ENCODE data around the gene PCDHGA1. TPM values are rescaled to one million over a fixed set of nuclear protein-coding genes. Genes with fewer than 3 reads are reported as not detected.

The PCDHGA1 gene
- polyA plus RNA-seq, 2 of the 4 experiments (the other 2 are of a cell fraction), result 0.32 to 0.71 TPM

DNA sequence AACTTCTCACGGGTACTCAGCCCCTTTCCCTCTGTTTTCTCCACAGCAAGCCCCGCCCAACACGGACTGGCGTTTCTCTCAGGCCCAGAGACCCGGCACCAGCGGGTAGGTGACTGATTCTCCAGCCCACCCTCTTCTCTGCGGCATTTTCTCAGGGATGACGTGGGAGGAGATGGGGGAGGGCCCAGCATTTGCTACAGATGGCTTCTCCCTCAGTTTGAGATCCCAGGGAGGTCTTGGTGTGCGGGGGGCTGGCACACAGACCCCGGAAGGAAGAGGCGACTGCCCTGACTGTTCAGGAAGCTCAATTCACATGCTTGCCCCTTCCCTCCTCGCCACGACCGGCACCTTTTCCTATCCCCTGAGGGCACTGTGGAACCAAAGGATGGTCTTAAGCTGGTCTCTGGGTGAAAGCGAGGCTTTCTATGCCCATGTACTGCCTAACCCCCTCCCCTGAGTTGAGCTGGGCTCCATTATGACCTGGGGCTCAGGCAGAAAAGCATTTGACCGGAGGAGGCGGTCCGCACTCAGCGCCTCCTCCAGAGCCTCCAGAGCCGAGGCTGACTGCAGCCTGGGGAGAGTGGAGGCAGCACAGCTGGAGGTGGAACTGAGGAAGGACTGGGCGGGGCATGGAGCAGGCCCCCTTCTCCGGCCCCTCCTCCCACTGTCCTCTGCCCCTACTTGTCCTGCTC is 164.6 kb downstream of the PCDHGA1 start (continued):
- TF ChIP-seq CHD2 (IDR thresholded peaks at IDR 0.05; ENCODE audit: low read length, partially characterized antibody) (no peak), HOXA7 (CRISPR knock-in tag; IDR thresholded peaks at IDR 0.05) (no peak), HEYL (CRISPR knock-in tag; IDR thresholded peaks at IDR 0.05) (no peak), CHD4 (IDR thresholded peaks at IDR 0.05; ENCODE audit: borderline replicate concordance) (no peak), GATA3 (IDR thresholded peaks at IDR 0.05; ENCODE audit: borderline replicate concordance) (no peak), POLR2AphosphoS2 (conservative IDR thresholded peaks at IDR 0.05; ENCODE audit: low read length) (no peak)
- TF ChIP-seq, protein P1, sequence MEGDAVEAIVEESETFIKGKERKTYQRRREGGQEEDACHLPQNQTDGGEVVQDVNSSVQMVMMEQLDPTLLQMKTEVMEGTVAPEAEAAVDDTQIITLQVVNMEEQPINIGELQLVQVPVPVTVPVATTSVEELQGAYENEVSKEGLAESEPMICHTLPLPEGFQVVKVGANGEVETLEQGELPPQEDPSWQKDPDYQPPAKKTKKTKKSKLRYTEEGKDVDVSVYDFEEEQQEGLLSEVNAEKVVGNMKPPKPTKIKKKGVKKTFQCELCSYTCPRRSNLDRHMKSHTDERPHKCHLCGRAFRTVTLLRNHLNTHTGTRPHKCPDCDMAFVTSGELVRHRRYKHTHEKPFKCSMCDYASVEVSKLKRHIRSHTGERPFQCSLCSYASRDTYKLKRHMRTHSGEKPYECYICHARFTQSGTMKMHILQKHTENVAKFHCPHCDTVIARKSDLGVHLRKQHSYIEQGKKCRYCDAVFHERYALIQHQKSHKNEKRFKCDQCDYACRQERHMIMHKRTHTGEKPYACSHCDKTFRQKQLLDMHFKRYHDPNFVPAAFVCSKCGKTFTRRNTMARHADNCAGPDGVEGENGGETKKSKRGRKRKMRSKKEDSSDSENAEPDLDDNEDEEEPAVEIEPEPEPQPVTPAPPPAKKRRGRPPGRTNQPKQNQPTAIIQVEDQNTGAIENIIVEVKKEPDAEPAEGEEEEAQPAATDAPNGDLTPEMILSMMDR (IDR thresholded peaks at IDR 0.05), result no peak

DNA sequence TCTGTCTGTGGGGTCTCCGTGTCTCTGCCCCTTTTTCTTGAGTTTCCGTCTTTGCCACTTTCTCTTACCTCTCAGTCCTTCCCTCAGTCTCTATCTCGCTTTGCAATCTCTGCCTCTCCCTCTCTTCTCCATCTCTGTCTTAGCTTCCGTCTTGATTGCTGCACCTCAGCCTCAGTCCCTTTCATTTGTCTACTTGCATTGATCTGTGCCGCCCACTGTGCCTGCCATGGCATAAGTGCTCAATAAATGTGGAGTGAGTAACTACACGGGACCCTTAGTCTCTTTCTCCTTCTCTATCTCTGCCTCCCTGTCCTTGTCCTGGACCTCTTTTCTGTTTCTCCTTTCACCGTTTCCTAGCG is 165.1 kb downstream of the PCDHGA1 start:
- POLR2A ChIA-PET, result no interaction called here

DNA sequence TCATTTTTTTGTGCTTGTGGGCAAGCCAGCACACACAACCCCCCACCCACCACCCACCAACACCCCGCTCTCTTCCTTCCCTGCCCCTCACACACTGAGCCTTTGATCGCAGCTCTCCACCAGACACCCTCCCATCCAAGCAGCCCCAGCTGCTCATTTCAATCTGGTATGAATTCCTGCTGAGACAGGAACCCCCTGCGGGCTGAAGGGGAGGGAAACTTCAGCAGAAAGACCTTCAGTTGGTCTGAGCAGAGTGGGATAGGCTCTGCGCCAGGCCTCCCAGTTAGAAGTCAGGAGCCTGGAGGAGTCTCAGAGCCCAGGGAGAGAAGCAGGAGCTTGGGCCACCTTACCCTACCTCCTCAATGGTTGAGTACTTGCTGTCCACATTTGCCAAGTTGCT is 165.7 kb downstream of the PCDHGA1 start:
- TF ChIP-seq, protein P2, sequence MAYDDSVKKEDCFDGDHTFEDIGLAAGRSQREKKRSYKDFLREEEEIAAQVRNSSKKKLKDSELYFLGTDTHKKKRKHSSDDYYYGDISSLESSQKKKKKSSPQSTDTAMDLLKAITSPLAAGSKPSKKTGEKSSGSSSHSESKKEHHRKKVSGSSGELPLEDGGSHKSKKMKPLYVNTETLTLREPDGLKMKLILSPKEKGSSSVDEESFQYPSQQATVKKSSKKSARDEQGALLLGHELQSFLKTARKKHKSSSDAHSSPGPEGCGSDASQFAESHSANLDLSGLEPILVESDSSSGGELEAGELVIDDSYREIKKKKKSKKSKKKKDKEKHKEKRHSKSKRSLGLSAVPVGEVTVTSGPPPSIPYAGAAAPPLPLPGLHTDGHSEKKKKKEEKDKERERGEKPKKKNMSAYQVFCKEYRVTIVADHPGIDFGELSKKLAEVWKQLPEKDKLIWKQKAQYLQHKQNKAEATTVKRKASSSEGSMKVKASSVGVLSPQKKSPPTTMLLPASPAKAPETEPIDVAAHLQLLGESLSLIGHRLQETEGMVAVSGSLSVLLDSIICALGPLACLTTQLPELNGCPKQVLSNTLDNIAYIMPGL (CRISPR knock-in tag; IDR thresholded peaks at IDR 0.05; ENCODE audit: borderline replicate concordance), result no peak
- TF ChIP-seq, protein P3, sequence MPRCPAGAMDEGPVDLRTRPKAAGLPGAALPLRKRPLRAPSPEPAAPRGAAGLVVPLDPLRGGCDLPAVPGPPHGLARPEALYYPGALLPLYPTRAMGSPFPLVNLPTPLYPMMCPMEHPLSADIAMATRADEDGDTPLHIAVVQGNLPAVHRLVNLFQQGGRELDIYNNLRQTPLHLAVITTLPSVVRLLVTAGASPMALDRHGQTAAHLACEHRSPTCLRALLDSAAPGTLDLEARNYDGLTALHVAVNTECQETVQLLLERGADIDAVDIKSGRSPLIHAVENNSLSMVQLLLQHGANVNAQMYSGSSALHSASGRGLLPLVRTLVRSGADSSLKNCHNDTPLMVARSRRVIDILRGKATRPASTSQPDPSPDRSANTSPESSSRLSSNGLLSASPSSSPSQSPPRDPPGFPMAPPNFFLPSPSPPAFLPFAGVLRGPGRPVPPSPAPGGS (IDR thresholded peaks at IDR 0.05), result no peak
- TF ChIP-seq CBX2 (IDR thresholded peaks at IDR 0.05; ENCODE audit: borderline replicate concordance, low read depth), result no peak
- TF ChIP-seq KDM5A (IDR thresholded peaks at IDR 0.05), result no peak
- no peak for TF ChIP-seq FOSB (CRISPR knock-in tag; IDR thresholded peaks at IDR 0.05)
- TF ChIP-seq PHF8 (IDR thresholded peaks at IDR 0.05; ENCODE audit: borderline replicate concordance, low read depth), result no peak
- no peak for TF ChIP-seq EHF (CRISPR knock-in tag; IDR thresholded peaks at IDR 0.05)
- TF ChIP-seq HEYL (CRISPR knock-in tag; IDR thresholded peaks at IDR 0.05), result no peak
- TF ChIP-seq FOXS1 (CRISPR knock-in tag; IDR thresholded peaks at IDR 0.05), result no peak
- no peak for TF ChIP-seq RCOR1 (IDR thresholded peaks at IDR 0.05; ENCODE audit: low read depth, low read length)
- TF ChIP-seq ESRRA (IDR thresholded peaks at IDR 0.05; ENCODE audit: borderline replicate concordance, low read length), result no peak
- FAIRE-seq (no peak), DNase-seq (ENCODE audit: low read depth in 1 of 2, low spot score in 1 of 2) (no peak), ATAC-seq (no peak)
- no peak overlapping the region for H3K27ac ChIP-seq
- no peak overlapping the region for H3K4me3 ChIP-seq
- no peak overlapping the region for H3K4me2 ChIP-seq
- CTCF ChIA-PET, result interaction anchor here (0.7 to 3.9 kb wide), 3 partner anchors 28 to 146 kb away, joined by 3 to 15 read pairs (median 4); partner anchors contain the start of gene PCDHGB1
- POLR2A ChIA-PET, result no interaction called here
- no peaks in the 10 kb centered on the region for H3K4me1 ChIP-seq
- no peaks in the 10 kb centered on the region for H3K9me3 ChIP-seq
- WGBS (ENCODE audit: missing lambda C conversion rate), result 77% methylated on average over 4 of the region's 4 CpGs

More for the DNA sequence above, 165.1 kb downstream of the PCDHGA1 start:
- TF ChIP-seq ZSCAN20 (CRISPR knock-in tag; IDR thresholded peaks at IDR 0.05), result no peak
- TF ChIP-seq TP53 (CRISPR knock-in tag; IDR thresholded peaks at IDR 0.05), result no peak
- TF ChIP-seq, protein P4, sequence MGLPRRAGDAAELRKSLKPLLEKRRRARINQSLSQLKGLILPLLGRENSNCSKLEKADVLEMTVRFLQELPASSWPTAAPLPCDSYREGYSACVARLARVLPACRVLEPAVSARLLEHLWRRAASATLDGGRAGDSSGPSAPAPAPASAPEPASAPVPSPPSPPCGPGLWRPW (IDR thresholded peaks at IDR 0.05), result no peak
- TF ChIP-seq KDM5A (IDR thresholded peaks at IDR 0.05), result no peak
- no peak for TF ChIP-seq ESRRA (IDR thresholded peaks at IDR 0.05; ENCODE audit: borderline replicate concordance, low read length)
- no peak for TF ChIP-seq POLR2A (IDR thresholded peaks at IDR 0.05; ENCODE audit: low read length)
- no peak for TF ChIP-seq KDM1A (IDR thresholded peaks at IDR 0.05; ENCODE audit: low read depth)
- TF ChIP-seq, protein P5, sequence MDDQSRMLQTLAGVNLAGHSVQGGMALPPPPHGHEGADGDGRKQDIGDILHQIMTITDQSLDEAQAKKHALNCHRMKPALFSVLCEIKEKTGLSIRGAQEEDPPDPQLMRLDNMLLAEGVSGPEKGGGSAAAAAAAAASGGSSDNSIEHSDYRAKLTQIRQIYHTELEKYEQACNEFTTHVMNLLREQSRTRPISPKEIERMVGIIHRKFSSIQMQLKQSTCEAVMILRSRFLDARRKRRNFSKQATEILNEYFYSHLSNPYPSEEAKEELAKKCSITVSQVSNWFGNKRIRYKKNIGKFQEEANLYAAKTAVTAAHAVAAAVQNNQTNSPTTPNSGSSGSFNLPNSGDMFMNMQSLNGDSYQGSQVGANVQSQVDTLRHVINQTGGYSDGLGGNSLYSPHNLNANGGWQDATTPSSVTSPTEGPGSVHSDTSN (IDR thresholded peaks at IDR 0.05), result no peak
- no peak for TF ChIP-seq CHD4 (IDR thresholded peaks at IDR 0.05; ENCODE audit: borderline replicate concordance)
- TF ChIP-seq SREBF2 (IDR thresholded peaks at IDR 0.05), result no peak
- no peak for TF ChIP-seq RFX5 (IDR thresholded peaks at IDR 0.05)
- no peak for TF ChIP-seq HDAC2 (IDR thresholded peaks at IDR 0.05)
- CTCF ChIA-PET, result interaction anchor here (1.0 to 3.9 kb wide), 2 partner anchors 29 to 146 kb away, joined by 3 to 15 read pairs; partner anchors contain the start of gene PCDHGB1
- FAIRE-seq, result no peak
- Histone ChIP-seq H3K4me3 (no peak overlapping the region), H3K4me2 (no peak overlapping the region), H3K4me1 (no peaks in the 10 kb centered on the region), H3K9me3 (no peaks in the 10 kb centered on the region), H3K27ac (no peak overlapping the region)
- no peak for ATAC-seq
- 77% methylated on average over 8 of the region's 8 CpGs for WGBS (ENCODE audit: missing lambda C conversion rate)
- no peak for DNase-seq (ENCODE audit: low read depth in 1 of 2, low spot score in 1 of 2)
